SKM-1 treated with dmso at 0.1 percent for 144 hours (cell line): Measurements from ENCODE around the gene SPIRE1.
"Not testable (repeated sequence)": the region's sequence is repeated elsewhere in the genome, so short reads cannot be mapped to it uniquely, and the experiment has no call there.

Experiments used
- DNase-seq: peaks from one replicate; lab custom pipeline; 2025; ENCODE audit not compliant: unreplicated experiment; lab: John Stamatoyannopoulos, UW

SPIRE1 gene

GRCh38 chr18:12599966-12600365 is 57.9 kb downstream of the SPIRE1 start:
- DNase-seq = no peak

- no peak for DNase-seq
Observed at GRCh38 chr18:12599543-12599942, 58.4 kb downstream of the SPIRE1 start.

GRCh38 chr18:12598181-12598930 is 59.6 kb downstream of the SPIRE1 start:
- no peak for DNase-seq

GRCh38 chr18:12597760-12598159 is 60.1 kb downstream of the SPIRE1 start:
- no peak for DNase-seq

GRCh38 chr18:12595571-12596255 is 62.2 kb downstream of the SPIRE1 start:
- peak; percentile 82 for DNase-seq

- DNase-seq = no peak
Observed at GRCh38 chr18:12593866-12594265, 64.0 kb downstream of the SPIRE1 start.

- no peak for DNase-seq
Observed at GRCh38 chr18:12592597-12593127, 65.2 kb downstream of the SPIRE1 start.

- no peak for DNase-seq
Observed at GRCh38 chr18:12589448-12589847, 68.5 kb downstream of the SPIRE1 start.

- no peak for DNase-seq
Observed at GRCh38 chr18:12586956-12587355, 71.0 kb downstream of the SPIRE1 start.

GRCh38 chr18:12585218-12585617 is 72.7 kb downstream of the SPIRE1 start:
- DNase-seq = no peak

- no peak for DNase-seq
Observed at GRCh38 chr18:12580630-12581342, 77.1 kb downstream of the SPIRE1 start.

GRCh38 chr18:12579775-12580174 is 78.1 kb downstream of the SPIRE1 start:
- no peak for DNase-seq

- DNase-seq = no peak
Observed at GRCh38 chr18:12577848-12578247, 80.1 kb downstream of the SPIRE1 start.

GRCh38 chr18:12574494-12575185 is 83.3 kb downstream of the SPIRE1 start:
- DNase-seq = no peak

- no peak for DNase-seq
Observed at GRCh38 chr18:12571630-12572029, 86.3 kb downstream of the SPIRE1 start.

- DNase-seq = no peak
Observed at GRCh38 chr18:12569791-12570190, 88.1 kb downstream of the SPIRE1 start.

GRCh38 chr18:12567849-12568248 is 90.1 kb downstream of the SPIRE1 start:
- no peak for DNase-seq

GRCh38 chr18:12564861-12565260 is 93.0 kb downstream of the SPIRE1 start:
- DNase-seq = no peak

- no peak for DNase-seq
Observed at GRCh38 chr18:12564378-12564777, 93.5 kb downstream of the SPIRE1 start.

GRCh38 chr18:12560600-12560999 is 97.3 kb downstream of the SPIRE1 start:
- DNase-seq = not testable (repeated sequence)

GRCh38 chr18:12559319-12559718 is 98.6 kb downstream of the SPIRE1 start:
- DNase-seq = no peak
